ENCODE data around the gene KCNQ1. TPM values are rescaled to one million over a fixed set of nuclear protein-coding genes. Genes with fewer than 3 reads are reported as not detected.

Gene KCNQ1
- total and polyA plus RNA-seq, 2 donors (not counting 3 experiments of a cell fraction or from before 2014, with no cell fraction given), result 0.07 to 0.09 TPM

GRCh38 chr11:2533587-2534133 is 88.9 kb downstream of the KCNQ1 start:
- POLR2A ChIA-PET, result interaction anchor here (0.8 to 1.9 kb wide), 3 partner anchors 358 to 396 kb away, joined by 3 to 9 read pairs (median 4); partner anchors contain the start of gene PHLDA2
- BruUV-seq (replicated peaks), result no TSS peak
- no peak overlapping the region for H3K27ac ChIP-seq (ENCODE audit: insufficient read depth, low read depth, low read length)

More at GRCh38 chr11:2533587-2534133, 88.9 kb downstream of the KCNQ1 start:
- Histone ChIP-seq H3K9me3 (replicated peaks; ENCODE audit: control insufficient read depth, insufficient read depth, low read length) (no peaks in the 10 kb centered on the region), H3K79me2 (ENCODE audit: control insufficient read depth, insufficient read depth, low read length) (no peaks in the 10 kb centered on the region), H3K9ac (replicated peaks; ENCODE audit: extremely low read depth, insufficient read depth, low read length) (no peak overlapping the region), H2AFZ (ENCODE audit: low read depth, low read length) (no peak overlapping the region), H3K4me2 (ENCODE audit: insufficient read depth, low read length) (no peak overlapping the region), H3K9me1 (replicated peaks; ENCODE audit: control insufficient read depth, extremely low read depth, insufficient read depth, low read length) (no peaks in the 10 kb centered on the region), H3K27me3 (ENCODE audit: control insufficient read depth in 2 of 2, insufficient read depth in 2 of 2, low read length in 2 of 2) (no peaks in the 10 kb centered on the region), H3K4me1 (ENCODE audit: control insufficient read depth, extremely low read depth, insufficient read depth, low read length) (peaks cover 9% of the 10 kb centered on the region), H4K20me1 (replicated peaks; ENCODE audit: control insufficient read depth, extremely low read depth, insufficient read depth, low read length) (no peaks in the 10 kb centered on the region), H3K36me3 (ENCODE audit: control insufficient read depth in 2 of 2, extremely low read depth in 1 of 2, insufficient read depth in 2 of 2, low read length in 2 of 2) (no peaks in the 10 kb centered on the region), H3K4me3 (replicated peaks in 1 of 3; ENCODE audit: insufficient read depth in 1 of 3, low read depth in 1 of 3, low read length in 3 of 3) (no peak overlapping the region)
- FAIRE-seq, result peak; percentile 65
- dilution Hi-C loops (cut with MboI; ENCODE audit: extremely low pct_ligation_motif_present, low sequenced_read_pairs), result no loop called here
- CTCF ChIA-PET, result interaction anchor here (0.7 to 8.5 kb wide), 31 partner anchors 10 to 884 kb away, joined by 3 to 711 read pairs (median 4); partner anchors contain the start of genes CDKN1C and PHLDA2
- TF ChIP-seq MYC (IDR thresholded peaks at IDR 0.05; ENCODE audit: low read depth, low read length) (no peak), POLR2A (IDR thresholded peaks at IDR 0.05; ENCODE audit: low read depth, low read length) (no peak), JUN (IDR thresholded peaks at IDR 0.05; ENCODE audit: borderline replicate concordance, insufficient read depth, insufficient read length, low read depth) (peak; percentile 40), CTCF (IDR thresholded peaks at IDR 0.05; ENCODE audit: extremely low read depth in 1 of 2, insufficient read depth in 1 of 2, low read depth in 1 of 2, low read length in 2 of 2) (no peak), POLR2AphosphoS5 (IDR thresholded peaks at IDR 0.05; ENCODE audit: insufficient read depth, low read depth, low read length) (peak; percentile 13), EZH2 (IDR thresholded peaks at IDR 0.05; ENCODE audit: borderline replicate concordance, low read depth, low read length, severe bottlenecking) (no peak), FOS (IDR thresholded peaks at IDR 0.05; ENCODE audit: borderline replicate concordance, insufficient read depth, low read length) (no peak), GATA2 (IDR thresholded peaks at IDR 0.05; ENCODE audit: insufficient read depth, insufficient read length, low read depth, low read length) (no peak)
- DNase-seq (ENCODE audit: low read depth, low spot score), result peak; percentile 38
- intact Hi-C loops (cut with micrococcal nuclease), result loop anchor here (1.0 to 10.0 kb wide), 9 partner anchors 165 to 884 kb away; partner anchors contain the start of genes KCNQ1OT1 and NAP1L4
